CD4-positive, alpha-beta T cell treated with Interleukin-15 for 4 hours (primary cell): Measurements from ENCODE around the gene GJC1.
"Not testable (repeated sequence)": the region's sequence is repeated elsewhere in the genome, so short reads cannot be mapped to it uniquely, and the experiment has no call there.

ENCODE experiments used
- DNase-seq: peaks from one replicate; pipeline ENCODE4 v3.0.0-alpha.2; 2020; ENCODE audit warnings: low spot score

The GJC1 gene

DNA sequence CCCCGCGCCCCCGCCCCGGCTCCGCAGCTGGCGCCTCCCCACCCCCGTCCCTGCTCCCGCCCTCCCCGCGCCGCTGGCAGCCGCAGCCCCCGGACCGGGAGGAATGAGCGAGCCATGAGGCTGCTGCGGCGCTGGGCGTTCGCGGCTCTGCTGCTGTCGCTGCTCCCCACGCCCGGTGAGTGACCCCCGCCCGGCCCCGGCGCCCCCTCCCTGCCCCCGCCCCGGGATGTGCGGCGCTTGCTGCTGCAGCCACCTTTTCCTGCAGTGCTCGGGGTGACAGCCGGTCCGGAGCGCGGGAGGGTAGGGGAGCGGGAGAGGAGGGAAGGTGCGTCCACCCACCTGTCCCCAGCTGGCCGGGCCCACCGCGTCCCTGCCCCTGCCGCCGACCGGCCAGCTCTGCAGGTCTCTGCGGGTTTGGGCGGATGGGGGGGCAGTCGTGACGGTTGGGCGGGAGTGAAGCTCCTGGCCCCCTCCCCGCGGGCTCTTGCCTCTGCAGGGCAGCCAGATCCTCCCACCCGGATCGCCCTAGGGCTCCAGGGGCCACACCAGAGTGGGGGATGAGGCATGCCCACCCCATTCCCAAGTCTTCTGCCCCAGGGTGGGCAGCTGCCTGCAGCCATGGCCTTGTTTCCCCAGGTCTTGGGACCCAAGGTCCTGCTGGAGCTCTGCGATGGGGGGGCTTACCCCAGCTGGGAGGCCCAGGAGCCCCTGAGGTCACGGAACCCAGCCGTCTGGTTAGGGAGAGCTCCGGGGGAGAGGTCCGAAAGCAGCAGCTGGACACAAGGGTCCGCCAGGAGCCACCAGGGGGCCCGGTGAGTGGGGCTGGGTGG lies 70.8 kb downstream of the GJC1 start:
- DNase-seq, result no peak

DNA sequence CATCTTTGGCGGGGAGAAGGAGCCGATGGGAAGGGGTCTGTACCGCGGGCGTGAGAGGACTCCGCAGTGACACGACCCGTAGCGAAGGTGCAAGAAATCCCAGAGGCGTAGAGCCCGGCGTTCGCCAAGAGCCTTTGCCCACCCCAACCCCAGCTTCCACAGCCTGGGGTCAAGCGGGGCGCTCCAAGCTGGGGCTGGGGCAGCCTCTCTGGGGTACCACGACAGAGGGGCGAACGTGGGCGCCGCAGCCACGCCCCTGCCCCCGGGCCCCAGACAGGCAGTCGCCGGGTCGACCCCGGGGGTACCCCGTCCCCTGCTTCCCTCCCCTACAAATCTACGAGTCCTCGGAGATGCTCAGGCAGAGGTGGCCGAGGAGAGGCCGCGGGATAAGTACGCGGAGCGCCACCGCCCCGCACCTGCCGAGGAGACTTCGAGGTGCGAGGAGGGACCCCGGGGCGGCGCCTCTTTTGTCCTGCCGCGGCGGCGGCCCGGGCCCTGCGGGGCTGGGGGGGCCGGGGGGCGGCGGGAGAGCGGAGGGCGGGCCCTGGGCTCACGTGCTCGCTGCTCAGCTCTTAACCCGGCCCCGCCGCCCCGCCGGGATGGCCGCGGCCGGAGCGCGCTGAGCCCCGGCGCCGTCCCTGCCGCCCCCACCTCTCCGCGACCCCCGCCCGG lies 71.5 kb downstream of the GJC1 start, which contains the start of gene ADAM11:
Gene ADAM11, plus strand, starts transcription at position 575 of the 672 bp plus-strand sequence. CDS start 212 bp downstream, outside the sequence.
- DNase-seq, result no peak

DNA sequence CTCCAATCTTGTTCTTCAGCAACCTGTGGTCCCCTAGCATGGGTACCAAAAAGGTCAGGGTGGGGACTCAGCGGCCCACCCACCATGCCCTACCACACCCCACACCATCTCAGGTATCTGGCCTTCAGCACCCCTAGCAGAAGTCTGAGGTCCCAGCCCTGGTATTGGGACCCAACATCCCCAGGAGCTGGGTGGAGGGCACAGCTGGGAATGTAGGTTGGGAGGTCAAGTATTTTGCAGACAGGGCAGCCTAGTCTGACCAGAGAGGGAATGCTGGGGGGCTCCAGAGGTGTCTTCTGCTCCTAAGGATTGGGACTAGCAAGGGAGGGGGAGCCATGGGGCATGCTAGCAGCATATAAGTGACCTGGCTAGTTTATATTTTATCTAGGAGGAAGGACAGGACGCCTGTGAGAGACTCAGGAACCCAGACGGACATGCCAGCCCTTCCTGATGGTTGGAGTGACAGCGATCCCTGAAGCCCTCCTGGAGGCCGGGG lies 72.1 kb downstream of the GJC1 start:
- DNase-seq, result no peak

- no peak for DNase-seq
Observed at GRCh38 chr17:44757045-44757917, 72.8 kb downstream of the GJC1 start.

- not testable (repeated sequence) for DNase-seq
Observed at GRCh38 chr17:44755180-44755579, 74.9 kb downstream of the GJC1 start.

GRCh38 chr17:44754276-44754675 lies 75.8 kb downstream of the GJC1 start:
- DNase-seq, result no peak

- no peak for DNase-seq
Observed at GRCh38 chr17:44752953-44753861, 76.9 kb downstream of the GJC1 start.

DNA sequence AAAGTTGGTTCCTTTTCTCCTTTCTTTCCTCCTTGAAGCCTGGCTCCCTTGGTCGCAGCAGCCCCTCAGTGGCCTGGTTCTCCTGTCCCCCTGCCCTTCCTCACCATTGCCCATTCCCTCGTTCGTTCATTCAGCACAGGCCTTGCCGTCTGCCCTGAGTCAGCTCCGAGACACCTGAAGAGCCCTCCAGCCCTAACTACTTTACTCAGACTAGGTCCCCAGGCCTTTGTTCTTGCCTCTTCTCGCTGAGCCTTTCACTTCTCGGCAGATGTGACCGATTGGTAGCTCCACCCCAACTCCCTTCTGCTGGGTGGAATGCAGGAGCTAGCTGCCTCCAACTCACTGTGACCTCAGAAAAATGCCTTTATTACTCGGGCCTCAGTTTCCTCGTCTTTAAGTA lies 78.3 kb downstream of the GJC1 start:
- no peak for DNase-seq

DNA sequence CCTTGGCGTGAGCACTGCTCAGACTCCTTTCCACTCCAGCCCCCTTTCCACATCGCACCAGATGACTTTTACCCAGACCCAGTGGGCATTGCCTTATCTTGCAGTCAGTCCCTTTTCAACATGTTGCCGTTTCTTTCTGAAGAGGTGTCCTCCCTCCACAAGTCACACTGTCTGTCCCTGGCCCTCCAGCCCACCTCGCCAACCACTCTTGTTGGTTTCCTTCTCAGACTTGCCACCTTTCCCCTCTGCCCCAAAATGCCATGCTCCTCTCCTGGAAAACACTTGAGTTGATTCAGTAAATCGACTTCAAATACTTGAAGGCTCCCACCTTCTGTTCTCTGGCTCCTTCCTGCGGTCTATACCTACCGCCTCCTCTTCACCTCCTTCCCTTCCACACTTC lies 78.8 kb downstream of the GJC1 start:
- DNase-seq, result no peak

GRCh38 chr17:44749980-44750318 lies 80.1 kb downstream of the GJC1 start:
- DNase-seq, result no peak

DNA sequence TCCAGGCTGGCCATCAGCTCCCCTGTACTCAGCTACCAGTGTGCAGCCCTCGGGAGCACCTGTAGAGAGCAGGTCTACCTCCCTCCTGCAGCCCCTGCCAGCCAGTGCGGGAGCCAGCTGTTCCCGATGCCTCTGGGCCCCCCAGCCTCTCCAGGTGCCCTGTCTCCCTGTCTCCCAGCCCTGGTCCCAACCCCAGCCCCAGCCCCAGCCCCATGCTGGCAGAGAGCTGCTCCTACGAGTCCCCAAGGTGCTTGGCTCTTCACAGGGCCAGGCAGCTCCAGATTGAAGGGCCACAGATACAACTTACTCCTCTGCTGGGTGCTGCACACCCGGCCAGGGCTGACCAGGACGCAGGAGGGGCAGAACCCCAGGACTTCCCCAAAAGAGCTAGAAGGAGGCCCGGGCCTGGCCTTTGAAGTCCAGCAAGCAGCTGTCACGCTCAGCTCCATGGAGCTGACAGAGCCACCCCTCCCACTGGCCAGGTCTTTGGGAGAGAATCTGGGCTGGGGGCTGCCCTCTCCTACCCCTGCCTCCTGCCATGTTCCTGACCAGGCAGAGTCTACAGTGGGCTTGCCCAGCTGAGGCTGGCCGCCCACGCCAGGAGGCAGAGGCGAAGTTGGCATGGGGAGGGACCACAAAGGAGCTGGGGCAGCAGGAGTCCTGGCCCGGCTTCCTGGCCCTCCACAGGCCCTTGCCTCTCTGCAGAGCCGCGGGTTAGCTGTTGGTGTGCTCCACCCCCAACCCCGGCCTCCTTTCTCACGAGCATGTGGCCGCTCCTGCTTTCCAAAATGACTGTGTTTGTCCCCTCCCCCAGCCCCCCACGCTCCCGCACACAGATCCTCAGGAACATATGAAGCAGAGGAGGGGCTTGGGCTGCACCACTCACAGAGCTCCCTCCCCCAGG lies 80.8 kb downstream of the GJC1 start:
- no peak for DNase-seq
